Hepatocyte (in vitro differentiated cells): ENCODE data around the gene CXCL10.

Source experiments
- CTCF ChIP-seq: fragments of 200-600 bp; sonication (generic); IDR thresholded peaks from 2 replicates; pipeline ENCODE4 v1.5.1; 2016; ENCODE audit warnings: antibody characterized with exemption, mild to moderate bottlenecking; ENCODE audit not compliant: poor library complexity
- EZH2 ChIP-seq: fragments of 200-600 bp; sonication (generic); IDR thresholded peaks from 2 replicates; pipeline ENCODE4 v1.6.1; 2016; ENCODE audit warnings: antibody characterized with exemption, mild to moderate bottlenecking, borderline replicate concordance
- EZH2phosphoT487 ChIP-seq: fragments of 200-600 bp; sonication (generic); IDR thresholded peaks from one replicate; pipeline ENCODE4 v1.6.1; 2018; ENCODE audit warnings: antibody characterized with exemption, mild to moderate bottlenecking, low read depth, moderate library complexity; ENCODE audit not compliant: unreplicated experiment, severe bottlenecking

GRCh38 chr4:76053730-76054129 lies 30.4 kb upstream of the CXCL10 start:
- TF ChIP-seq CTCF = no peak
- TF ChIP-seq EZH2phosphoT487 = no peak
- TF ChIP-seq EZH2 = no peak
